ENCODE results near the gene MSMO1.

DNA sequence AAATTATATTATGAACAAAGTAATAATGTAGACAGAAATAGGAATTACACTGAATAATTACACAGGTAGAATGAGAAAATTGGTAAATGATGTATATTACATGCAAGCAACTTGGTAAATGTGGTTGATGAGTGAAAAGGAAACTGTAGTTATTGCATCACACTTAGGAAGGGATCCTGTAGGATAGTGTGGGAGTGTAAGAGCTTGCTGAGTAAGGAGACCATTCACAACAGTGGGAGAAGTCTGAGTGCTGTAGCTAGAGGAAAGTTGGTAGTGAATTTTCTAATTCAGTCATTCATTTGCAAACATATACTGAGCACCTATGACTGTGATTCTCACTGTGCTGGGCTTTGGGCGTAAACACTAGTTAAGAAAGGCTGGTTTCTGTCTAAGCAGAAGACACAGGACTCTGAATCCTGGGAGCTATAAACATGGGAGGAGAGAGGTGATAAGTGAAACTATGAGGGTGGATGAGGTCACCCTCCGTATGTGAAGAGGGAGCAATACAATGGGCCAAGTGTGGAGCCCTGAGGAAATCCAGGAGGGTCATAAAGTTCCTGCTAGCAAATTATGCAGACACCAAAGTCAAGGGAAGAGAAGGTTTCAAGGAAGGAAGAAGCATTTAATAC, 37.1 kb downstream of the MSMO1 start:
- TF ChIP-seq CTCF (IDR thresholded peaks at IDR 0.05) (no peak), SIN3A (IDR thresholded peaks at IDR 0.05; ENCODE audit: borderline replicate concordance, insufficient read depth, low read depth, low read length) (no peak), POLR2AphosphoS5 (IDR thresholded peaks at IDR 0.05; ENCODE audit: low read depth, low read length) (no peak), REST (IDR thresholded peaks at IDR 0.05; ENCODE audit: insufficient read depth in 1 of 2, low read depth in 2 of 2, low read length in 1 of 2) (no peak), TCF7L2 (IDR thresholded peaks at IDR 0.05; ENCODE audit: low read depth, low read length) (no peak)
